Raji (cell line): ENCODE measurements around the gene USP15.

Experiments used
- POLR2A ChIP-seq: IDR thresholded peaks from 2 replicates; pipeline ENCODE4 v1.6.1; 2011; ENCODE audit warnings: low read depth, low read length, control low read depth; ENCODE audit not compliant: insufficient read depth

Gene USP15

DNA sequence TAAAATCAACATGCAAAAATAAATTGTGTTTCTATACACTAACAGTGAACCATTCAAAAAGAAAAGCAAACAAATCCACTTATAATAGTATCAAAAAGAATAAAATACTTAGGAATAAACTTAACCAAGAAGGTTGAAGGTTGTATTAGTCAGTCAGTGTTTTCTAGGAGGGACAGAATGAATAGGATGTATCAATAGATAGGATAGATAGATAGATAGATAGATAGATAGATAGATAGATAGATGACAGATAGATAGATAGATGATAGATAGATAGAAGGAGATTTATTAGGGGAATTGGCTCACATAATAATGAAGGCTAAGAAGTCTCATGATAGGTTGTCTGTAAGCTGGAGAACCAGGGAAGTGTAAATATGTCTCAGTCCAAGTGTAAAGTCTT lies 169.3 kb downstream of the USP15 start:
- no peak for TF ChIP-seq POLR2A

DNA sequence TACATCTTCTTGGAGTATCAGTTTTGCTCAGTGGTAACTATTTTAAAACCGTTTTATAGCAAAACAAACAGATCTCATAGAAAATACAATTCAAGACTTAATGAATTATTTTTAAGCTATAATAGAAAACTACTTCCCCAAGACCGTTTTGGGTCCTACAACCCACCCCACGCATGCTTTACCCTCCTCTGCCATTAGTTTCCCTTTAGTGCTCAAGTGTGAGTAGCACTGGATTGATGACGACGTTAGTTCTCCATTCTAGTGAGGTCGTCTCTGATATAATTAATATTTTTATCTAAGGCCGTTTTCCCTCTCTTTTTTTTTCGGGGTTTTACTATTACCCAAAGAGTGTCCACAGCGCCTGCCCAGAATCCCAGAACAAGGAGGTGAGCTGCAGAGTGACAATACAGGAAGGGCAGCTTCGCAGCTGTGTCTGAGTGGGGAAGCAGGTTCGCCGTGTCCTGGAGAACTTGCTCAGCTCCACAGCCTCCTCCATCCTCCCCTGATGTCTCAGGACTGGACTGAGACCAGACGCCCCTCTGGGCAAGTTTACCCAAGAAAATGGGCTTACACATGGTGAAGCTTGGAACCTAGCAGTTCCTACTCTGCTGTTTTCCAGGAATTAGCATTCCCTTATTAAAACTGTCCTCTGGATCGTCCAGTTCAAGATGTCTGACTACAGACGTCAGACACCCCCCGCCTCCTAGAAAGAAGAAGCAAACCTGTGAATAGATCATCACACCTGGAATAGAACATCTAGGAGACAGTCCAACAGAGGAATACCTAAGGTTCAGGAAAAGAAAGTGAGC lies 174.5 kb downstream of the USP15 start:
- no peak for TF ChIP-seq POLR2A

DNA sequence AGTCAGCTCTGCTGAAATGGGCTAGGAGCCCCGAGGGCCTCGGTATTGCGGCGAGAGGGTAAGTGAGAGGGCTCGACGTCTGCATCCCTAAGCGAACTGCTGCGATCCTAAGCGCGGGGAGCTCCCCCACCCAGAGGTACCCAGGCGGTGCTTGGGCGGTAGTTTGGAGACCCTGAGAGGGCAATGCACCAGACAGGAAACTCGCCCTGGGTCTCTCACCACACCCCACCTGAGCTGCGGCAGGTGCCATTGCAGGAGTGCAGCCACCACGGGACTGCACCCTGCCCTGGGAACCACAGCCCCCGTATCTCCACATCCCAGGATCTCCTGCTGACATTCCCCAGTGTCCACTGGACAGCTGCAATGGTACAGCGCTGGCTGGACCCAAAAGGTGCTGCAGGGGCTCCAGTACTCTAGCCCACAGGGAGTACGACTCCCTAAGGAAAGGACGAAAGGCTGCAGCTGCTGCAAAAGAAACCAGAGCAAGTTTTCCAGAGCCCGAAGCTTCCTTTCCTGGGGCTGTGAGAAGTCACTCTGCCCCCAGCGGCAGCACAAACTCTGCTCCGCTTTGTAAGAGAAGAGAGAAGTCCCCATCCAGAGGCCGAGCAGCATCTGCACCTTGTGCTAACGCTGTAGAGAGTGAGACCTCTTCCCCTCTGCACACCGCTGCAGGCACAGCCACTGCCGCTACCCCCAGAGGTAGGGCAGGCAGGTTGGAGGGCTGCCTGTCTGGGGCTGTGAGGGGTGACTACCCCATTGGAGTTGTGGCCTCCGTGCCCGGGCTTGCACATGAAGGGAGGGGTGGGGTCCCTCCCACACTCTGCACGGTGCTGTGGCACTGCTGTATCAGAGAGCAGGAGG lies 175.3 kb downstream of the USP15 start:
- no peak for TF ChIP-seq POLR2A

DNA sequence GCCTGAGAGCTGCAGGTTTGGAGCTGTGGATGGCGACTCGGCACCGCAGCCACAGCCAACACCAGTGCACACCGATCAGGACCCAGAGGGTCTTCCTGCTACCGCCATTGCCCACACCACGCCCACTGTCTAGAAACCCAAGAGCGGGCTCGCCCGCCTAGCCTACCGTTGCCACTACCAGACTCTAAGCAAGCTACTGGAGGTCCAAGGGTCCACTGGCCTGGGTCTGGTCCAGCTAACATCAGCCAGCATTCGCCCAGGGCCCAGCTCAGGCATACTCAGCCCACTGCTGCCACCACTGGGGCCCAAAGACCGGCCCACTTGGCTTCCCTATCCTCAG lies 175.9 kb downstream of the USP15 start:
- no peak for TF ChIP-seq POLR2A

DNA sequence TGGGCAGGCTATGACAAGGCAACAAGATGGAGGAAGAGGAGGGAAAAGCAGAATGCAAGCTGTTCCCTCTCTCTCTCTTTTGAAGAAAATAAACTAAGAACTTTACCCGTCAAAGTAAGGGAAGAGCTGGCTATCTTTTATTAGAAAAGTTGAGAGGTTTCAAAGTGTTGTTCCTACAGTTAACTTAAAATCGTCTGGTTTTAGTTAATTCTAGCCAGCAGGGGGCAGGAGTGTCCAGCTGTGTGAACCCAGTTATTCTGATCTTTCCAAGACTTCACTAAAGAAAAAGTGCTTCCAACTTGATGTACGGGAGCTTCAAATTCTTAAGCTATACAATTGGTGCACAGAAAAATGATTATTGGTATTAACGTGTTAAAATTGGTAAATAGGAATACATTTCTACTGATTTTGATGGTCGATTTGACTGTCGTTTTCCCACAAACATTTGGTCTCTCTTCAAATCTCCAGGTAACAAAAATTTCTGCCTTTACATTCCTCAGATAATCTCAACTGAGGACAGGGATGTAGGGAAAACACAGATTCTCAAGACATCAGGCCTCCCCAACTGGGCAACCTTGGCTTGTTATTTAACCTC lies 178.0 kb downstream of the USP15 start:
- TF ChIP-seq POLR2A = no peak

DNA sequence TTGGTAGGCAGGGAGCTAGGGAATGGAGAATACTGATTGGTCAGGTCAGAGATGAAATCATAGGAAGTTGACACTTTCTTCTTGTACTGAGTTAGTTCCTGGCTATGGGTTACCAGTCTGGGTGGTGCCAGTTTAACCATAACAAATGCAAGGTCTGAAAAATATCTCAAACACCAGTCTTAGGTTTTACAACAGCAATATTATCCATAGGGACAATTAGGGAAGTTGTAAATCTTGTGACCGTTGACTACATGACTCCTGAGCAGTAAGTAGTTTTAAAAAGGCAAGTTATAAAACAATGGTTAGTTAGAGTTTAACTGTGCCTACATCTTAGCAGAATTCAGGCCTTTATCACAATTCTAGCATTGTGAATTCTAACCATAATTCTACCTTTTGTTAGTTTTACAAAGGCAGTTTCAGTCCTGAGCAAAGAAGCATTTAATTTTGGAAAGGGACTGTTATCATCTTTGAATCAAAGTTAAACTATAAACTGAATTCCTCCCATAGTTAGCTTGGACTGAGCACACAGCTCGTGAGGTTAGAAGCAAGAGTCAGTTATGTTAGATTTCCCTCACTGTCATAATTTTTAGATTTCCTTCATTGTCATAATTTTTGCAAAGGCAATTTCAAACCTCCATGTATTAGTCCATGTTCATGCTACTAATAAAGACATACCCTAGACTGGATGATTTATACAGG lies 186.7 kb downstream of the USP15 start:
- TF ChIP-seq POLR2A = no peak

DNA sequence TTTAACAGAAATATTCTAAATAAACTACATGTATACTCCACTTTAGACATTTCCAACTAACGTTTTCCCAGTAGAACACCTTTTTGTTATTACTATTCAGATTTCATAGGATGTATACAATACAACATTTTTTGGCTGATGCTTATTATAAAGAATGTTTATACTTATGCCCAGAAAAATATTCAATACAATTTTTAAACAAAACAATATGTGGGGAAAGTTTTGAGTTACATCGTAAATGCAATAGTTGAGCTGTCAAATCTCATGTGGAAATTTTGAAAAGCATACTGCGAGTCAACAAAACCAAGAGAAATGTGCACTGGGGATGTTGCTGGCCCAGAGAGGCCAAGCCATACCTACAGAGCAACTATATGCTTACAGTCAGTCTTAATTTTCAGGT lies 188.2 kb downstream of the USP15 start:
- TF ChIP-seq POLR2A = no peak

DNA sequence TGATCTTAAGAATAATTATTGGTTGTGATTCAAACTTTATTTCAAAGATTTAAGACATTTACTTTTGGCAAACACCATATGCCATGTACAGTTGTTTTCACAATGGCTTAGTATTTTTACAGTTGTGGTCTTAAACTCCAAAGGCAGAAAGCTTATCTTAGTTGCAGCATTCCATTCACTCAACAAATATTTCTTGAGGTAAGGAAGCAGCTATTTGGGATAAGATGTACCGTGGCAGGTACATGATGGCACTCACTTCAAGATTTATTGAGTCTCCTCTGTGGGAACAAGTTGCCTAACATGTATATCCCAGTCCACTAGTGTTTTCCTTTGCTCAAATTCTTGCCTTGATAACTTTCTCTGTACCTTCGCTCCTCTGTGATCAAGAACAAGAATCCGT lies 198.4 kb downstream of the USP15 start:
- no peak for TF ChIP-seq POLR2A

DNA sequence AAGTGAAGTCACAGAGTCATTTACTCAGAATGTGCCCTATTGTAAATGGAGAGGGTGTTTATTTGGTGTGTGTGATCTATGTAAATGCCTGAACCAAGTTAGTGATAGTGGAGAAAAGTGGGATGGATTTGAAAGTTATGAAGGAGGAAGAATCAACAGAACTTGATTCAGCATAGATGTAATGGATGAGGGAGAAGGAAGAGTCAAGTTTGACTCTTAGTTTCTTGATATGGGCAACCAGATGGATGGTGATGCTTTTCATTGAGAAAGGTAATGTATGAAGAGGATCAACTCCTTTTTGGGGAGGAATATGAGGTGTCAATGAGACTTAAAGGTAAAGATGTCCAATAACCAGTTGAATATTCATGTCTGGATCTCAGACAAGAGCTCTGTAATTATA lies 199.8 kb downstream of the USP15 start:
- no peak for TF ChIP-seq POLR2A
